Transverse colon (tissue), 4 donors: Measurements from ENCODE around the gene SRSF5. TPM values are rescaled to one million over a fixed set of nuclear protein-coding genes. Genes with fewer than 3 reads are reported as not detected.

Experiments
- DNase-seq: peaks from one replicate; pipeline ENCODE4 v3.0.0-alpha.2; 2019
- H3K27ac ChIP-seq, 4 donors: fragments of 200-600 bp; sonication (generic); 2 replicates each; pipeline ENCODE4 v1.5.1; 2016 to 2018; ENCODE audit warnings: inconsistent platforms in 4 of 4
- H3K27me3 ChIP-seq: fragments of 200-600 bp; sonication (generic); 2 replicates; pipeline ENCODE4 v1.5.1; 2017; ENCODE audit warnings: inconsistent platforms
- H3K36me3 ChIP-seq, 4 donors: fragments of 200-600 bp; sonication (generic); 2 replicates each; pipeline ENCODE4 v1.5.1; 2017 to 2019; ENCODE audit warnings: inconsistent platforms in 4 of 4
- H3K4me1 ChIP-seq, 4 donors: fragments of 200-600 bp; sonication (generic); 2 replicates each; pipeline ENCODE4 v1.5.1; 2017 to 2020; ENCODE audit warnings: inconsistent platforms in 4 of 4
- H3K4me3 ChIP-seq, 4 donors: fragments of 200-600 bp; sonication (generic); 1 replicate in 1 of 4; 2 replicates in 3 of 4; pipeline versions ENCODE4 v1.5.1 to v1.6.1; 2017 to 2019; ENCODE audit warnings: inconsistent platforms in 4 of 4
- H3K9me3 ChIP-seq, 2 donors: fragments of 200-600 bp; sonication (generic); 2 replicates each; pipeline ENCODE4 v1.5.1; 2017 to 2019; ENCODE audit warnings: inconsistent platforms in 2 of 2
- CTCF ChIP-seq, 5 experiments: fragments of 200-600 bp in 3 of 5; fragments of 450-650 bp in 2 of 5; sonication (generic) in 3 of 5; IDR thresholded peaks; 1 replicate in 2 of 5; 2 replicates in 3 of 5; pipeline ENCODE4 v1.5.1; 2016 to 2017; ENCODE audit warnings: antibody characterized with exemption in 5 of 5, inconsistent platforms in 3 of 5, mild to moderate bottlenecking in 2 of 5, moderate library complexity in 1 of 5
- EP300 ChIP-seq: sonication (generic); formaldehyde crosslinking; IDR thresholded peaks from one replicate; pipeline ENCODE4 v1.6.1; 2017; ENCODE audit warnings: antibody characterized with exemption, low read depth
- POLR2A ChIP-seq: fragments of 450-650 bp; IDR thresholded peaks from one replicate; pipeline ENCODE4 v1.6.1; 2016; ENCODE audit warnings: antibody characterized with exemption, mild to moderate bottlenecking, moderate library complexity
- POLR2AphosphoS5 ChIP-seq, 3 donors: sonication (generic); formaldehyde crosslinking; IDR thresholded peaks; one replicate each; pipeline ENCODE4 v1.6.1; 2016; ENCODE audit warnings: antibody characterized with exemption in 3 of 3
- WGBS, 2 donors: methylation state at CpG; one replicate each; pipeline ENCODE4 v1.1.5; 2018; ENCODE audit warnings: low coverage in 1 of 2; 5-methylcytosine and 5-hydroxymethylcytosine counted together
- in situ Hi-C, 4 donors: fragments of 200-750 bp; cut with MboI; loops; one replicate each; pipeline versions ENCODE4 v1.15.0 to v1.15.1; 2017; ENCODE audit warnings: low sequenced_read_pairs in 3 of 4, low pct_ligation_motif_present in 1 of 4, low pct_unique_long_range_greater_than_20kb in 1 of 4
- intact Hi-C: fragments of 100-400 bp; cut with DNase I; formaldehyde crosslinking; loops from one replicate; pipeline ENCODE4 v1.15.1; 2023; ENCODE audit warnings: low total_unique reads
- small RNA-seq, 4 donors: library from RNA; depleted of rRNA; stranded (forward); fragments of <200 nt; gene quantifications; one replicate each; pipeline ENCODE3, GENCODE V24; 2016
- total RNA-seq, 4 donors: library from RNA; depleted of rRNA; stranded (reverse); fragments of >200 nt; gene quantifications; one replicate each; pipeline ENCODE4 v1.1.0, GENCODE V29; 2016

Gene SRSF5
- total RNA-seq, 4 donors from 2014 or later: 255 to 557 (median 471) TPM

- TF ChIP-seq EP300 (no peak), POLR2A (no peak), POLR2AphosphoS5 (IDR thresholded peaks at IDR 0.05) (no peak), CTCF (IDR thresholded peaks at IDR 0.05) (no peak)
- no peaks in the 10 kb centered on the region for H3K4me1 ChIP-seq
- H3K27ac ChIP-seq: no peak overlapping the region
- H3K4me3 ChIP-seq: no peak overlapping the region
- no peak for DNase-seq
- intact Hi-C loops: loop anchor here (5.0 kb wide), 1 partner anchor 206 kb away; no protein-coding TSS in a partner anchor
- H3K36me3 ChIP-seq: no peaks in the 10 kb centered on the region
- peaks cover 13% of the 10 kb centered on the region for H3K27me3 ChIP-seq
- H3K9me3 ChIP-seq: no peaks in the 10 kb centered on the region
- in situ Hi-C loops: loop anchor here in 2 of 4 donors (5.0 to 10.0 kb wide), 2 partner anchors 204 to 206 kb away; no protein-coding TSS in a partner anchor
- WGBS, 2 donors: 61 to 80% methylated on average over 2 of the region's 2 CpGs
Measured at GRCh38 chr14:69820991-69821390, 54.0 kb downstream of the SRSF5 start.

Small RNA genes lying within 50 kb of the gene (small RNA-seq; reads per million reads assigned to genes)
- 0 reads per million in 4 donors for gene RF00614

Other genes starting within 250 kb of the SRSF5 start
- gene CCDC177, start 192.3 kb upstream of the SRSF5 start, total RNA-seq: not detected
- gene SUSD6, start 155.5 kb upstream of the SRSF5 start, total RNA-seq: 100 to 1,000 TPM in 2 of 4 donors, 10 to 100 TPM in 2; 29.1 to 159 (median 95.0) TPM
- under 1 TPM in 1 of 4 donors, not detected in 3; 0.27 TPM for gene SLC10A1, start 30.1 kb downstream of the SRSF5 start, total RNA-seq
- 1 to 10 TPM in 1 of 4 donors, under 1 TPM in 1, not detected in 2; 0.82 to 1.3 TPM for gene SMOC1, start 112.3 kb downstream of the SRSF5 start, total RNA-seq